Activated naive CD4-positive, alpha-beta T cell treated with anti-CD3 and anti-CD28 coated beads, Interleukin-2, amount 50 U/mL, for 72 hours (primary cell): ENCODE results near the gene SLC6A16. TPM values are rescaled to one million over a fixed set of nuclear protein-coding genes. Genes with fewer than 3 reads are reported as not detected.
"Not testable (repeated sequence)": the region's sequence is repeated elsewhere in the genome, so short reads cannot be mapped to it uniquely, and the experiment has no call there.

Source experiments
- ATAC-seq, 2 donors: fragments of 150-1000 bp; cut with Tn5 transposase; 2 replicates each; pipeline ENCODE4 v1.10.0; 2021; ENCODE audit warnings: mild to moderate bottlenecking in 2 of 2, moderate library complexity in 2 of 2
- DNase-seq, 2 donors: peaks; one replicate each; pipeline ENCODE4 v3.0.0; 2021 to 2022; ENCODE audit warnings: low spot score in 2 of 2
- H3K27ac Mint-ChIP-seq, 2 donors: one replicate each; pipeline ENCODE4 v1.8.0; 2022; ENCODE audit warnings: mild to moderate bottlenecking in 2 of 2, mixed read lengths in 2 of 2
- H3K36me3 Mint-ChIP-seq, 2 donors: one replicate each; pipeline ENCODE4 v1.8.0; 2022; ENCODE audit warnings: mixed read lengths in 2 of 2
- H3K9me3 Mint-ChIP-seq, 2 donors: one replicate each; pipeline ENCODE4 v1.8.0; 2022; ENCODE audit warnings: mixed read lengths in 2 of 2
- total RNA-seq, 2 donors: library from RNA; stranded (reverse); gene quantifications; one replicate each; pipeline ENCODE4 v1.2.3, GENCODE V29; 2022

The SLC6A16 gene
- total RNA-seq, 2 donors from 2014 or later: 1.0 to 2.3 TPM

DNA sequence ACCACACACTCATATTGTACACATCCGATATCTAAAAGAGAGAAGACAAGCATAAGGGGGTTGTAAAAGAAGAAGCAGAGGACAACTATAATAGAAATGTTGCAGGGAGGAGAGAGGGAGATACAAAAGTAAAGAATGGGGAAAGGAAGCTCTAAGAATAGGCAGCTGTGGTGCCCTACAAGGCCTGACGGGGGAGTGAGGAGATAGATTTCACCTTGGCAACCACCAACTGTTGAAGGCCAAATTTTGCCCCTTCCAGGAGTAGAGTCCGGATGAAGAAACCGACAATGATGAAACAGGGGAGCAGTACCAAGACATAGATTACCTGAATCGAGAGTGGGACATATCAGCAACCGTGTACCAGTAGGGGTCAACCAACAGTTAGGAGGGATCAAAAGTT lies 15.9 kb downstream of the SLC6A16 start:
- no peak for ATAC-seq
- Mint-ChIP-seq H3K36me3 (peaks cover 0 to 5% of the 10 kb centered on the region in 2 donors), H3K27ac (no peak overlapping the region), H3K9me3 (no peaks in the 10 kb centered on the region)
- no peak for DNase-seq

DNA sequence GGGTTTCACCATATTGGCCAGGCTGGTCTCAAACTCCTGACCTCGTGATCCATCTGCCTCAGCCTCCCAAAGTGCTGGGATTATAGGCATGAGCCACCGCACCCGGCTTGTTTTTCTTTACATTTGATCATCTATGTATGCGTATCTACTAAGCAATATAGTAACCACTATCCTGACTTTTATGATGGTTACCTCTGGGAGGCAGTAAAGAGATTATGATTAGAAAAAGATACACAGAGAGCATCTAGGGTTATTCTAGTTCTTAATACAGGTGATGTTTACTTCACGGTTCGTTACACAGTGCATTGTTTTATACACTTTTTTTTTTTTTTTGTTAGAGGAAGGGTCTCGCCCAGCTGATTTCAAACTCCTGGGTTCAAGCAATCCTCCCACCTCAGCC lies 18.3 kb downstream of the SLC6A16 start:
- not testable (repeated sequence) for DNase-seq, ATAC-seq, H3K27ac Mint-ChIP-seq, H3K9me3 Mint-ChIP-seq
- H3K36me3 Mint-ChIP-seq: peaks cover 0 to 12% of the 10 kb centered on the region in 2 donors

DNA sequence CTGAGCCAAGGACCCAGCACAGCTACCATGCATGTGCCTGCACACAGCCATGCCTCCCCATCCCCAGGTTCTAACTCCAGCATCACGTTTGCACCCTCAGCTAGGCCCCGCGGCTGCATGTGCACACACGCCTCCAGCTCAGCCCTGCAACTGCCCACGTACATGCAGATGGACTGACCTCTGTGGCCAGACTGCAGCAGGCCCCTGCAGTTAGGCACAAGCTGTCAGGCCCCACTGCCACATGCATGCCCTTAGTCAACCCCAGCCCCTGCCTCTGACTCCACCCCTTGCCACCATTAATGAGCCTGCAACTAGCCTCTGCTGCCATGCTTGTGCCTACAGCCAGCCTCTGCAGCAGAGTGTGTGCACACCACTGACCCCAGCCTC lies 23.1 kb downstream of the SLC6A16 start:
- H3K27ac Mint-ChIP-seq: no peak overlapping the region
- DNase-seq (no peak), ATAC-seq (peak in 1 of 2 donors; percentile 34)
- no peaks in the 10 kb centered on the region for H3K9me3 Mint-ChIP-seq
- peaks cover 0 to 7% of the 10 kb centered on the region in 2 donors for H3K36me3 Mint-ChIP-seq

DNA sequence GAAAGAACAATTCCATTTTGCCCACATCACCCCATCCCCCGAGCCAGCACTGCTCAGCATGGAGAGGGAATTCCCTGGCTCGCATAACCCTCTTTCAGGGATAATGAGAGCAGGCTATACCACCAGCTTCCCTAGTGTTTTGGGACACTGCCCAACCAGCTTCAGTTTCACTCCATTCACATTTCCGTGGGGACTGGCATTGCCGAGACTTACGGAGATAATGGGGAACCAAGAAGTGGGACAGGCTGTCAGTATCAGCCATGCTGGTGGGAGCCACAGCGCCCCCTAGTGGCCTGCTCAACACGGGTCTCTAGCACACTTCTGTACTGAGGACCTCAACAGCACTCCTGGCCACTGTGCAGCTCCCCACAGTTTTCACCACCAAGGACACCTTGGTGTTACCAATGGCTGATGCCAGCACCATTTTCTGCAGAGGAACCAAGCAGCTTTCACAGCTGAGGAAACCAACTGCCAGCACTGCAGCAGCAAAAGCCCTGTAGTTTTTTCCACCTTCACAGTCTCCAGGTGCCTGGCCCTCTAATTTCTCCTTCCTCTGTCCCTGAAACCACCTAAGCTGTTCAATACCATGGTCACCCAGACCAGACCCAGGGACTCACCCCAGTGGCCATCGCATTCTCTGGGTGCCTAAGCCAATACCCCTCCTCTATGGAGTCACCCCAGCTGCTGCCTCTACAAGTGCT lies 23.7 kb downstream of the SLC6A16 start:
- peaks cover 0 to 7% of the 10 kb centered on the region in 2 donors for H3K36me3 Mint-ChIP-seq
- H3K9me3 Mint-ChIP-seq: no peaks in the 10 kb centered on the region
- ATAC-seq (peak; percentile 98 to 100), DNase-seq (peak; percentile 71 to 87)
- peak overlapping the region in 1 of 2 donors; percentile 24 for H3K27ac Mint-ChIP-seq

DNA sequence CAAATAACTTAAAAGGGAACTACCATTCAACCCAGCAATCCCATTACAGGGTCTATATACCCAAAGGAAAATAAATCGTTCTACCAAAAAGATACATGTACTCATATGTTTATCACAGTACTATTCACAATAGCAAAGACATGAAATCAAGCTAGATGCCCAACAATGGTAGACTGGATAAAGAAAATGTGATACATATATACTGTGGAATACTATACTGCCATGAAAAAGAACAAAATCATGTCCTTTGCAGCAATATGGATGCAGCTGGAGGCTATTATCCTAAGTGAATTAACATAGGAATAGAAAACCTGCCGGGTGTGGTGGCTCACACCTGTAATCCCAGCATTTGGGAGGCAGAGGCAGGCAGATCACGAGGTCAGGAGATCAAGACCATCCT lies 26.3 kb downstream of the SLC6A16 start:
- H3K9me3 Mint-ChIP-seq, DNase-seq, ATAC-seq, H3K36me3 Mint-ChIP-seq, H3K27ac Mint-ChIP-seq: not testable (repeated sequence)

DNA sequence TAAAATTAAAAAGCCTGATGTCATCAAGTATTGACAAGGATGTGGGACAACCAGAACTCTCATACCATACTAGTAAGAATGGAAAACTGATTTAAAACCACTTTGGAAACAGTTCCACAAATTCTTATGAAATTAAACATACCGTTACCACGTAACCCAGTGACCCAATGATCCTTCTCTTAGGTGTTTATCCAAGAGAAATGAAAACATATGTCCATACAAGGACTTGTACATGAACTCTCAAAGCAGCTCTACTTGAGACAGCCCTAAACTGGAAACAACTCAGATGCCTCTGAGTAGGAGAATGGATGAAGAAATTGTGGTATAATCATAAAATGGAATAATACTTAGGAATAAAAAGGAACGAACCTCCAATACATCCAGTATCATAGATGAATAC lies 27.6 kb downstream of the SLC6A16 start:
- Mint-ChIP-seq H3K9me3 (no peaks in the 10 kb centered on the region), H3K36me3 (peaks cover 0 to 2% of the 10 kb centered on the region in 2 donors), H3K27ac (no peak overlapping the region)
- no peak for ATAC-seq
- DNase-seq: no peak

DNA sequence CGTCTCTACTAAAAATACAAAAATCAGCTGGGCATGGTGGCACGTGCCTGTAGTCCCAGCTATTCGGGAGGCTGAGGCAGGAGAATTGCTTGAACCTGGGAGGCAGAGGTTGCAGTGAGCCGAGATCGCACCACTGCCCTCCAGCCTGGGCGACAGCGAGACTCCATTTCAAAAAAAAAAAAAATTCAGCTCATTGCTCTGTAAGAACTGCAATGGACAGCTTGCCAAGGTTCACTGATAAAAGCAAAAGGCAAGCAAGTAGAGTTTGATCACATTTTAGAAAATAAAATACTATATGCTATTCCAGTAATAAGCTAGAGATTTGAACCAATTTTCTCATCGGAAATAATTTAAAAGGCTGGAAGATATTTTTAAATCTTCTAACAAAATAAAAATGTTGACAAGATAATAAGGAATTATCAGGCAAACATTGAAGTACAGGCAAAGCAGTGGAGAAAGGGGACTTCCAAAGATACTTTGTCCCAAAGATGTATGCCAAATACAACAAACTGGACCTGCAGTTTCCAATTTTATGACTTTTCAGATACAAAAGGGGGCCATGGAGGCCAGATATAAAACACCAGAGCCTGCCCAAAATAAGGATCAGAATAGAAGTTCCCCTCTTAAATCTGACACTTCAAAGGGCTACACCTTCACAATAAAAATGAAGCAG lies 29.6 kb downstream of the SLC6A16 start:
- Mint-ChIP-seq H3K9me3 (no peaks in the 10 kb centered on the region), H3K36me3 (no peaks in the 10 kb centered on the region), H3K27ac (no peak overlapping the region)
- DNase-seq (no peak), ATAC-seq (no peak)

DNA sequence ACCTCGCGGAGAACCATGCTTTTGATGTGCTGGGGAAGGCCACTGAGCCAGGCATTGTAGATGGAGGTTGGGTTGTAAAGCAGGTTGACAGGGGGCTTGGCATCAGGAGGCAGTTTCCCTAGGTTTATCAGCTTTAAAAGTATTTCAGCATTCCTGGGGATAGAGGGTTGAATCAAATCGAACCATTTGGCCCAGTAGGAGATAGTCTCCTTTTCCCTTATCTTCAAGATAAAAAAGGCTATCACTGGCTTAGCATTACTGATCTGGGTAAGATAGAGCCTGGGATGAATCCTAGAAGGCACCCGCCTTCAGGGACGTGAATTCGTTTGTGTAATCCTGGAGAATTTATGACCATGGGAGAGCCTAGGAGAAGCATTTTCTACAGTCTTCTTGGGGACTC lies 30.6 kb downstream of the SLC6A16 start:
- Mint-ChIP-seq H3K9me3 (no peaks in the 10 kb centered on the region), H3K36me3 (no peaks in the 10 kb centered on the region), H3K27ac (no peak overlapping the region)
- ATAC-seq: no peak
- DNase-seq: no peak

DNA sequence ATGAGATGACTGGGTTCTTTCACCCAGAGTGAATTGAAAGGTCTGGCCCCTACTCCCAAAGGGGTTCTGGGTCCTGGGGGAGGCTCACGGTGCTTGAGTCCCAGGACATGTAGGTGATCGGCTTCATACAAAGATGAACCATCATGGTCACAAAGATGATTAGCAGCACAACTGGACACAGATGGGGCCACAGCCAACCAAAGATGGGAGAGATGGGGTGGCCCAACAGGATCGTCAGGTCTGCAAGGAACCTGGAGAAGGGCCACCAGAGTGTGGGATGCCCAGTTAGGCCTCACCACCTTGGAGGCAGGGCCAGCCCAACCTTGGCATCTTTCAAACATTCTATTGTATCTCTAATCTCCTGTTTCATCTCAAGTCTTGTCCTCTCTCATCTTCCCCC lies 34.5 kb downstream of the SLC6A16 start:
- no peak for ATAC-seq

DNA sequence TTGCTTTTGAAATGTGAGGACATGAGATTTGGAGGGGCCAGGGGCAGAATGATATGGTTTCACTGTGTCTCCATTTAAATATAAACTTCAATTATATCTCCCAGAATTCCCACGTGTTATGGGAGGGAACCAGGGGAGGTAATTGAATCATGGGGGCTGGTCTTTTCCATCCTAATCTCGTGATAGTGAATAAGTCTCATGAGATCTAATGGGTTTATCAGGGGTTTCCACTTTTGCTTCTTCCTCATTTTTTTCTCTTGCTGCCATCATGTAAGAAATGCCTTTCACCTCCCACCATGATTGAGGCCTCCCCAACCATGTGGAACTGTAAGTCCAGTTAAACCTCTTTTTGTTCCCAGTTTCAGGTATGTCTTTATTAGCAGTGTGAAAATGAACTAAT lies 35.7 kb downstream of the SLC6A16 start:
- DNase-seq, H3K27ac Mint-ChIP-seq, H3K36me3 Mint-ChIP-seq, H3K9me3 Mint-ChIP-seq, ATAC-seq: not testable (repeated sequence)

More for the DNA sequence above, 34.5 kb downstream of the SLC6A16 start:
- DNase-seq: no peak
- no peaks in the 10 kb centered on the region for H3K36me3 Mint-ChIP-seq
- H3K9me3 Mint-ChIP-seq: no peaks in the 10 kb centered on the region
- no peak overlapping the region for H3K27ac Mint-ChIP-seq

DNA sequence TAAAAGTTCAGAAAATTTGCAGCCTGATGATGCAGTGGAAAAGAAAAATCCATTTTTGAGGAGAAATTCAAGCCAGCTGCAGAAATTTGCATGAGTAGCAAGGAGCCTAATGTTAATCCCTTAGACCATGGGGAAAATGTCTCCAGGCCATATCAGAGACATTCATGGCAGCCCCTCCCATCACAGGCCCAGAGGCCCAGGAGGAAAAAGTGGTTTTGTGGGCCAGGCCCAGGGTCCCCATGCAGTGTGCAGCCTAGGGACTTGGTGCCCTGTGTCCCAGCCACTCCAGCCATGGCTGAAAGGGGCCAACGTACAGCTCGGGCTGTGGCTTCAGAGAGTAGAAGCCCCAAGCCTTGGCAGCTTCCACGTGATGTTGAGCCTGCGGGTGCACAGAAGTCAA lies 36.8 kb downstream of the SLC6A16 start:
- not testable (repeated sequence) for ATAC-seq, H3K36me3 Mint-ChIP-seq, DNase-seq, H3K9me3 Mint-ChIP-seq, H3K27ac Mint-ChIP-seq

DNA sequence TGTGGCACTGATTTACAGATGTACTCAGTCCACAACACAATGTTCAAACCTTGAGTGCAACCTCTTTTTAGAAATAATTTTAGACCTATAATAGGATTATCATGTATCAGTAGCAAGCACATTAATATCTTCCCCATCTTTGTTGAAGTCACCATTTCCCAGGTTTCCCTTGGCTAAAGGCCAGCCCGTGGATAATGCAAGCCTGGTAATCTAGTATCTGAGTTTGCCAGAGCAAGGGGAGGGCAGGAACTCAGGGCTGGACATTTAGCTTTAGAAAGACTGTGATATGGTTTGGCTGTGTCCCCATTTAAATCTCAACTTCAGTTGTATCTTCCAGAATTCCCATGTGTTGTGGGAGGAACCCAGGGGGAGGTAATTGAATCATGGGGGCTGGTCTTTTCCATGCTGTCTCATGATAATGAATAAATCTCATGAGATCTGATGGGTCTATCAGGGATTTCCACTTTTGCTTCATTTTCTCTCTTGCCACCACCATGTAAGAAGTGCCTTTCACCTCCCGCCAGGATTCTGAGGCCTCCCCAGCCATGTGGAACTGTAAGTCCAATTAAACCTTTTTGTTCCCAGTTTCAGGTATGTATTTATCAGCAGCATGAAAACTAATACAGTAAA lies 37.7 kb downstream of the SLC6A16 start:
- DNase-seq (no peak), ATAC-seq (no peak)
- Mint-ChIP-seq H3K9me3 (no peaks in the 10 kb centered on the region), H3K36me3 (no peaks in the 10 kb centered on the region), H3K27ac (no peak overlapping the region)

DNA sequence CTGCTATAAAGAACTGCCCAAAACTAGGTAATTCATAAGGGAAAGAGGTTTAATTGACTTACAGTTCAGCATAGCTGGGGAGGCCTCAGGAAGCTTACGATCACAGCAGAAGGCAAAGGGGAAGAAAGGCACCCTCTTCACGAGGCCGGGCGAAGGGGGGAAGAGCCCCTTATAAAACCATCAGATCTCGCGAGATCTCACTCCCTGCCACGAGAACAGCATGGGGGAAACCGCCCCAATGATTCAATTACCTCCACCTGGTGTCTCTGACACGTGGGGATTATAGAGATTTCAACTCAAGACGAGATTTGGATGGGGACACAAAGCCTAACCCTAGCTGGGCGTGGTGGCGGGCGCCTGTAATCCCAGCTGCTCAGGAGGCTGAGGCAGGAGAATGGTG lies 42.8 kb downstream of the SLC6A16 start:
- DNase-seq: no peak
- ATAC-seq: no peak
- Mint-ChIP-seq H3K27ac (no peak overlapping the region), H3K36me3 (no peaks in the 10 kb centered on the region), H3K9me3 (no peaks in the 10 kb centered on the region)

DNA sequence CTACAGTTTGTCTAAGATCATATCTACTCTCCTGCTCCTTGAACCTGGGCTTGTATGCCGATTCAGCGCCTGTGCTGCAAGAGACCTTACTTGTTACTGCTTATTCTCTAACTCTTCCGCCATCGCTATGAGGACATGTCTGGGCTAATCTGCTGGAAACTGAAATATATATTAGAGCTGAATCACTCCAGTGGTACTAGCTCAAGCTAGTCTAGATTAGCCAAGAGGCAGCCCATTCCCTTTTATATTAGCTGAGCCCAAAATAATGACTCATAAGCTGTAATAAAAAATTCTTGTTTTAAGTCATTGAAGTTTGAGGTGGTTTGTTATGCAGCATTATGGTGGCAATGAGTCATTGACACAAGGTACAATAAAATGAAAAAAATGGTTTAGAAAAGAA lies 52.8 kb downstream of the SLC6A16 start:
- peak; percentile 90 to 94 for ATAC-seq

DNA sequence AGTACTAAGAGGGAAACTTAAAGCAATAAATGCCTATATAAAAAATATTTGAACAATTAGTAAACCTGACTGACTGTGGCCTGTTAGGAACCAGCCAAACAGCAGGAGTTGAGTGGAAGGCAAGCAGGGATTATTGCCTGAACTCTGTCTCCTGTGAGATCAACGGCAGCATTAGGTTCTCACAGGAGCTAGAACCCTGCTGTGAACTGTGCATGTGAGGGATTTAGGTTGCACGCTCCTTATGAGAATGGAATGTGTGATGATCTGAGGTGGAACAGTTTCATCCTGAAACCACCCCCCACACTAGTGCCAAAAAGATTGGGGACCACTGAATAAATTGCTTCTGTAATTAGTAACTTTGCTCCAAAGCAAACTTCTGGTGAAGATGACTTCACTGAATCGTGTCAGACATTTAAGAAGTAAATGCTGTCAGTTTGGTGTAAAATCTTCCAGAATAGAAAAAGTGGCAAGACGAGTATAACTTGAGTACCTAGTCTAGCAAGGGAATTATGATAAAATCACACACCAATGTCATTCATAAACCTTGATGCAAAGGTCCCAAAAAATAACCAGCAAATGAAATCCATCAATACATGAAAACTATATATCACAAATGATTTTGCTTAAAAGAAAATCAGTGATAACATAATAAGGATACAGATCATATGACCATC lies 53.8 kb downstream of the SLC6A16 start:
- DNase-seq: no peak
- Mint-ChIP-seq H3K27ac (no peak overlapping the region), H3K36me3 (peaks cover 9 to 12% of the 10 kb centered on the region in 2 donors), H3K9me3 (peaks cover 0 to 6% of the 10 kb centered on the region in 2 donors)
- ATAC-seq: no peak

More for the DNA sequence above, 52.8 kb downstream of the SLC6A16 start:
- DNase-seq: peak in 1 of 2 donors; percentile 19
- Mint-ChIP-seq H3K36me3 (peaks cover 3 to 7% of the 10 kb centered on the region in 2 donors), H3K27ac (no peak overlapping the region), H3K9me3 (no peaks in the 10 kb centered on the region)

DNA sequence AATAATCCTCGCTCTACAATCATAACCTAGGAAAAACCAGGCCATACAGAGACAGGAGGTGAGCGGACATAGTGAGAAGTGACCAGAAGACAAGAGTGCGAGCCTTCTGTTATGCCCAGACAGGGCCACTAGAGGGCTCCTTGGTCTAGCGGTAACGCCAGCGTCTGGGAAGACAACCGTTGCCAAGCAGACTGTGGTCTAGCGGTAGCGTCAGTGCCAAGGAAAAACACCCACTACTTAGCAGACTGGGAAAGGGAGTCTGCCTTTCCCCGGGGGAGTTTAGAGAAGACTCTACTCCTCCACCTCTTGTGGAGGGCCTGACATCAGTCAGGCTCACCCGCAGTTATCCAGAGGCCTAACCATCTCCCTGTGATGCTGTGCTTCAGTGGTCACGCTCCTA lies 58.6 kb downstream of the SLC6A16 start:
- not testable (repeated sequence) for H3K27ac Mint-ChIP-seq, ATAC-seq, H3K9me3 Mint-ChIP-seq
- DNase-seq: peak; percentile 57 to 60
- H3K36me3 Mint-ChIP-seq: peaks cover 9 to 12% of the 10 kb centered on the region in 2 donors

DNA sequence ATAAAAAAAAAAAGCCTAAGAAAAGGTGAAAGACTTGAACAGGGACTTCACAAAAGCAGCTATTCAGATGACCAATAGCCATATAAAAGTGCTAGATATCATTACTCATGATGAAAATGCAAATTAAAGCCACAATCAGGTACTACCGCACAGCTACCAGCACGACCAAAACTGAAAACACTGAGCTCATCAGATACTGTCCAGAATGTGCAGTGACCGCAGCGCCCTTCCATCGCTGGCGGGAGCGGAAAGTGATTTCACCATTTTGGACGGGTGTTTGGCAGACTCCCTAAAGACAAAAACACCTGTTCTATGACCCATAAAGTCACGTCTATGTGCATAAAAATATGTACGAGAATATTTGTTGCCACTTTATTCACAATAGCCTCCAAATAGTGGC lies 60.7 kb downstream of the SLC6A16 start:
- H3K27ac Mint-ChIP-seq: no peak overlapping the region
- ATAC-seq (no peak), DNase-seq (no peak)
- H3K9me3 Mint-ChIP-seq: peaks cover 4 to 6% of the 10 kb centered on the region in 2 donors
- peaks cover 12 to 14% of the 10 kb centered on the region in 2 donors for H3K36me3 Mint-ChIP-seq
